Activated CD4-positive, alpha-beta T cell treated with anti-CD3 and anti-CD28 coated beads, Interleukin-2, amount 10 ng/mL, durations not matched to agents 24 days and 14 days (primary cell): ENCODE results near the gene HHAT. TPM values are rescaled to one million over a fixed set of nuclear protein-coding genes. Genes with fewer than 3 reads are reported as not detected.
A peak's percentile ranks its signal among the peaks of the same experiment; 100 is the strongest.

Source experiments
- DNase-seq: peaks from one replicate; pipeline ENCODE4 v3.0.0; 2022
- H3K27ac Mint-ChIP-seq: one replicate; pipeline ENCODE4 v1.8.0; 2022; ENCODE audit warnings: mild to moderate bottlenecking, mixed read lengths
- H3K27me3 Mint-ChIP-seq: one replicate; pipeline ENCODE4 v1.8.0; 2022; ENCODE audit warnings: mixed read lengths
- H3K36me3 Mint-ChIP-seq: one replicate; pipeline ENCODE4 v1.8.0; 2022; ENCODE audit warnings: low read depth, mild to moderate bottlenecking, mixed read lengths
- H3K4me1 Mint-ChIP-seq: one replicate; pipeline ENCODE4 v1.8.0; 2021; ENCODE audit warnings: mixed read lengths
- H3K4me3 Mint-ChIP-seq: one replicate; pipeline ENCODE4 v1.8.0; 2022; ENCODE audit warnings: mild to moderate bottlenecking, moderate library complexity, mixed read lengths
- H3K9me3 Mint-ChIP-seq: one replicate; pipeline ENCODE4 v1.8.0; 2021; ENCODE audit warnings: mixed read lengths
- intact Hi-C: fragments of 100-400 bp; cut with micrococcal nuclease; formaldehyde crosslinking; loops from one replicate; pipeline ENCODE4 v1.15.1; 2023
- total RNA-seq: library from RNA; stranded (reverse); gene quantifications from 2 replicates; pipeline ENCODE4 v1.2.3, GENCODE V29; 2022

HHAT gene
- total RNA-seq, 1 donor from 2014 or later, result 0.47 TPM

DNA sequence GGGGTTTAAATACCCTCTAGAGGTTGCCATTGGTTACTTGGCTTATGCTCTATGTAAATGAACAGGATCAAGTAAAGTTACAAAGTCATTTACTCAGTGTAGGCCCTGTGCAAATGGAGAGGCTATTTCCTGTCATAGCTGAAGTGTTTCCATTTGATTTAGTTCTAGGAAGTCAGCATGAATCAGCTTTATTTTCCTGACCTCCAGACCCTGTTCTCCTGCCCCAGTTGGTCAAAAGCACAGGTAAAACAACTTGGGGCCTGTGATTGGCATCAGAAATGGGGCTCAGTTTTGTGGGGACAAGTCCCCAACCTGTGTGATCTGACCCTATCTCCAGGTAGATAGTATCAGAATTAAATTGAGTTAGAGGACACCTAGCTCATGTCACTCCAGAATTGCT is 239.9 kb downstream of the HHAT start:
- Mint-ChIP-seq H3K27ac (no peak overlapping the region), H3K9me3 (no peaks in the 10 kb centered on the region), H3K36me3 (no peaks in the 10 kb centered on the region), H3K27me3 (no peaks in the 10 kb centered on the region), H3K4me1 (peaks cover 2% of the 10 kb centered on the region), H3K4me3 (no peak overlapping the region)
- DNase-seq, result no peak
- intact Hi-C loops, result no loop called here

DNA sequence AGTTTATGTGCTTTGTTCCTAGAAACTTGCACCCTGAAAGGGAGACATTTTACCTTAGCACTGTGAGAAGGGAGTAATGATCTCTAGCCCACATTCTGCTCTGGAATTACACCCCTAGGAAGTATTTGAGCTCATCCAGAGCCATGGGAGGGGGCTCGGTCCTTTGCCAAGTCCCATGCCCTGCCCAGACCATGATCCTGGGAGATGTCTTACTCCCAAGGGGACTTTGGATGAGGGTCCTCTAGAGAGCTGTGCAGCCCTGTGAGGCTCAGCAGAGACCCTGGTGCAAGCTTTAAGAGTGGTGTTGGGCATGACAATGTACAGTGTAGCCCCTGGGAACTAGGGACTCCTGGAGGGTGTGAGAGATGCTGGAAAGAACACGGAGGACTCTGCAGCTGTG is 241.4 kb downstream of the HHAT start:
- Mint-ChIP-seq H3K36me3 (no peaks in the 10 kb centered on the region), H3K4me1 (peaks cover 2% of the 10 kb centered on the region), H3K27me3 (no peaks in the 10 kb centered on the region), H3K9me3 (no peaks in the 10 kb centered on the region), H3K27ac (no peak overlapping the region), H3K4me3 (no peak overlapping the region)
- no peak for DNase-seq
- intact Hi-C loops, result no loop called here

DNA sequence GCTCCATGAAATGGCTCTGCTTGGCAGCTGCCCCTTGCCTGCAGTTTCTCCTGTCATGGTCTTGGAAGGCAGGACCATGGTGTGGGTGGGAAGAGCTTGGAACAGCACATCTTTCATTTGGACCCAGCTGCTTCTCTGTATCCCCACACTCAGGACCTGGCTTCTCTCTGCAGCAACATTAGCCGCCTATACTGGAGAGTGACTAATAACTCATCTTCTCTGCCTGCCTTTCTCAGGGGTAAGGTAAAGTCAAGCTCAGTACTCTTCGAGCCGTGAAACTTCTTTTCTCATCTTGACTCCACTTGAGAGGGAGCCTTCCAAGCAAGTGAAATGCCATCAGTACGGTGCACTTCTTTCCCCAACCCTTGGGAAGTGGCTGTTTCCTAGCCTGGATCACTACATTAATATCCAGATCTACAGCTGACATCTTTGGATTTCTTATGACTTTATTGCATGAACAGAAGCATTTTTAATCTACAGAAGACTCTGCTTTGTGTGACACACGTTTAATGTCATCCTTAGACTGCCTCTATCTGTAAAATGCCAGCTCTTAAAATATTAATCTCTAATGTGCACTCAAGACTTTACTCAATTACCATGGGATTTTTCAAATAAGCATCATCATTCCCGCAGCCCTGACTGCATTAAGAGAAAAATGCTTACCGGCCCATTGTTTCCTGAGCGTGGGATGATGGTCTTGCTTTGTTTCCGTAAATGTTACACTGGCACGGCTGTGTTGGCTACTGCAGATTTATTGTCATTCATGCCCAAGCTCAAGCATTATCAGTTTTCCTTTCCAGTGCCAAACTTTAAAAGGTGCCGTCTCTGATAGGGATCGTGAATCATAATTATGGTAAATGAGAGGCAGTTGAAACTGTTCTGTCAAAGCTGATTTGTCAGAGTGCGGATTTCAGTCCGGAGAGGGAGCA is 242.9 kb downstream of the HHAT start:
- Mint-ChIP-seq H3K4me3 (no peak overlapping the region), H3K36me3 (no peaks in the 10 kb centered on the region), H3K9me3 (no peaks in the 10 kb centered on the region), H3K4me1 (peaks cover 2% of the 10 kb centered on the region), H3K27ac (no peak overlapping the region), H3K27me3 (no peaks in the 10 kb centered on the region)
- intact Hi-C loops, result no loop called here
- no peak for DNase-seq

DNA sequence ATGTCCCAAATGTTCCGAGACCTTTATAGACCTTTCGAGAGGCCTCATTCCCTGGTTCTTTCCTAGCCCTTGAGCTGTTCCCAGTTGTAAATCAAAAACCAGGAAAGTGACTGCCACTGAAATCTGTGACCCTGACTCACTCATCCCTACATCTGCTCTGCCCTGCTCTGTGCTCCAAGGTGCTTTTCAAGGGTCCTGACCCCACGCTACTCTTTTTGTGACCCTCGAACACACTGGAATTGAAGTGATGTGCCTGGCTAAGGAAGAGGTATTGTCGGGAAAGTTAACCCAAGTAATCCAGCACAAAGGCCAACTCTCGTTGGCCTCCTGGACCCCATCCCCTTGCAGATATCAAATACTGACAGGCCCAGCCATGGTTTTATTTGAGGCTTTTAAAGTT is 244.4 kb downstream of the HHAT start:
- Mint-ChIP-seq H3K9me3 (peaks cover 5% of the 10 kb centered on the region), H3K4me3 (no peak overlapping the region), H3K36me3 (no peaks in the 10 kb centered on the region), H3K4me1 (peaks cover 2% of the 10 kb centered on the region), H3K27ac (no peak overlapping the region), H3K27me3 (peaks cover 1% of the 10 kb centered on the region)
- intact Hi-C loops, result no loop called here
- no peak for DNase-seq

DNA sequence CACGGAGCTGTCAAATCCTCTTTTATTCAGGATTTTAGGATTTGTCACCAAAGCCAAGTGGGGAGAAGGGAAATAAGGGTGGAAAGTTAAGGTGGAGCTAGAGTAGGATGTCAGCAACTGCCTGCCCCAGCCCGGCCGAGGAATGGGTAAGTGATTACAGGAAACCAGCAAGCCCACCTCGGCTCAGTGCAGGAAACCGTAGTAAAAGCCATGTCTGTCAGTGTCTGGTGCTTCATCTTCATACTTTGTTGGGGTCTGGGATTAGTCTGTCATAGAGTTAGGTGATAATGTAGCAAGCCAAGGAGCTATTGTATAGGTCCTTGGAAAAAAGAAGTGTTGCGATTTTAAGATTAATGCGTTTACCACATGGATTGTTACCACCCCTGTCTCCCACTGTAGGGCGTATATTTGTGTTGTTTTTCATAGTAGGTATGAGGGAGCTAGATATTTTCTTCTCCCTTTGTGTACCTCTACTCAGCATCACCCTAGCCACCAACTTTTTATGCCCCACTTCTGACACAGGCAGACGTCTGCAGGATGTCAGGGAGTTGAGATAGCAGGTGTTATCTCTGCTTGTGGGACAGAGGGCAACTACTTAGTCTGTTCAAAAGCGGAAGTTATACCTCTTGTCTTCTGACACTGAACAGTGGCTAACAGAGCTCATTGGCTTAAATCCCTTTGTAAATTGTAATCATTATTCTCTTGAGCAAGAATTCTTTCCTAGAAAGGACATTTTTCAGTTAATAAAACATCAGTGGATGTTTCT is 253.7 kb downstream of the HHAT start:
- peaks cover under 1% of the 10 kb centered on the region for H3K9me3 Mint-ChIP-seq
- H3K4me3 Mint-ChIP-seq, result no peak overlapping the region
- intact Hi-C loops, result loop anchor here (5.0 kb wide), 1 partner anchor 1075 kb away; no protein-coding TSS in a partner anchor
- H3K27ac Mint-ChIP-seq, result no peak overlapping the region
- DNase-seq, result no peak
- peaks cover 7% of the 10 kb centered on the region for H3K27me3 Mint-ChIP-seq
- H3K4me1 Mint-ChIP-seq, result no peaks in the 10 kb centered on the region
- H3K36me3 Mint-ChIP-seq, result no peaks in the 10 kb centered on the region

DNA sequence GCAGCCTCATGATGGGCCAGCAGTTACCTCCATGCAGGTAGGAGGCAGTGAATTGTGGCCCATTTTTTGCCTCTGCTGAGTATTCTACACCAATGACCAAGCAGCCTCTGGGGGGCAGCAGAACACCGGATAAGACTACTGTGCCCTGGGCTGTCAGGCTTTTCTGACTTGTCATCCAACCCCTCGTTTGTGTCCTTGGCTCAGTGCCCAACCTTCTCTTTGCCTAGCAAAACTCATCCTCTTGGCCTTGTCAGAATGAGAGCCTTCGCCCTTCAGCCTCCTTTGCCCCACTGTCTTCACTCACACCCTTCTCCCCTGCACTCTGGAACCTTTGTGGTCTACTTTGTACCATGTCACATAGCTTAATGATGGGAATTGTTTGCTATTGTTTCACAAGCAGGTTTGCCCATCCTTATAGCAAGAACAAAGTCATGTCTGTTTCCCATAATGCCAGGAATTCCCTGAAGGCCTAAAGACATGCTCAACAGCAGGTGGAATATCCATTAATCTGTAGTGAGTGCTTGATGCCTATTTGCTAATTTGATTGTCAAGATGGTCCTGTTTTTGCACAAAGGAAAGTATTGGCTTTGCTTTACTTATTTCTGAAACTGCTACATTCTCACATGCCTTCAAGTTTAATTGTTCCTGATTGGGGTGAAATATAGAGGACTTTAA is 255.9 kb downstream of the HHAT start:
- peaks cover 3% of the 10 kb centered on the region for H3K27me3 Mint-ChIP-seq
- H3K36me3 Mint-ChIP-seq, result no peaks in the 10 kb centered on the region
- no peaks in the 10 kb centered on the region for H3K9me3 Mint-ChIP-seq
- intact Hi-C loops, result loop anchor here (1.0 to 5.0 kb wide), 6 partner anchors 136 to 1073 kb away; partner anchors contain the start of gene KCNH1
- no peak overlapping the region for H3K4me3 Mint-ChIP-seq
- DNase-seq, result peak; percentile 89
- no peak overlapping the region for H3K27ac Mint-ChIP-seq
- no peaks in the 10 kb centered on the region for H3K4me1 Mint-ChIP-seq

DNA sequence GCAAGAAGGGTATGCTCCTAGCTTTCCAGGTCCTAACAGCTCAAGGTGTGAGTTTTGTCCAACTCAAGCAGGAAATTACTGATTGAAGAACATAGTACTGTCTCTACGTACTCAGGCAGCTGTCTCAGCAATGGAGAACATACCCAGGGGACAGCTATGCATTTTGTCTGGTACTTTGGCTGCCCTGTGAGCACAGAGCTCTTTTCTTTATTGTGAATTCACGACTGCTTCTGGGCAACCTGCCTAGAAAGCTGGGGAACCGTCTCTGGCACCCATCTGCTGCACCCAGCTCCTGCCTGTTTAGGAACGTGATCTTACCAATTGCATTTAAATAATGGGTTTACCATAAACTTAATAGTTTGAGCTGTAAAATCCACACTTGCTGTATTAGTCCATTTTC is 258.1 kb downstream of the HHAT start:
- Mint-ChIP-seq H3K36me3 (no peaks in the 10 kb centered on the region), H3K9me3 (no peaks in the 10 kb centered on the region), H3K27ac (no peak overlapping the region), H3K4me3 (no peak overlapping the region), H3K4me1 (no peaks in the 10 kb centered on the region), H3K27me3 (peaks cover 5% of the 10 kb centered on the region)
- no peak for DNase-seq
- intact Hi-C loops, result no loop called here

DNA sequence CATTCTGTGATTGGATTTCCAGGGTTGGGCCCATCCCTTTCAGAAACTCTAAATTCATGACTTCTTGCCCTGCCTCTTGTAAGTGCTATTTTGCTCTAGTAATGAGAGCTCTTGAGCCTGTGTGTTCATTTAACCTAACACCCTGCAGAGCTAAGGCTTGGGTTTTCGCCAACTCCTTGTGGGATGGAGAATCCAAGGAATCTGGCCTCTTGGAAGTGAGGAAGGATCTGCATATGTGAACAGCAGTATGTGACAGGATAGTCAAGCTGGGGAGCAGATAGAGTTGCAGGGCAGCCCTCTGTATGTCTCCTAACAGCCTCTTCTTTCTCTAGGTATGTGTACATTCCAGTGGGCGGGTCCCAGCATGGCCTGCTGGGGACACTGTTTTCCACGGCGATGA is 258.9 kb downstream of the HHAT start:
- Mint-ChIP-seq H3K9me3 (no peaks in the 10 kb centered on the region), H3K27ac (no peak overlapping the region), H3K4me1 (no peaks in the 10 kb centered on the region), H3K27me3 (peaks cover 4% of the 10 kb centered on the region), H3K36me3 (no peaks in the 10 kb centered on the region), H3K4me3 (no peak overlapping the region)
- no peak for DNase-seq
- intact Hi-C loops, result no loop called here

DNA sequence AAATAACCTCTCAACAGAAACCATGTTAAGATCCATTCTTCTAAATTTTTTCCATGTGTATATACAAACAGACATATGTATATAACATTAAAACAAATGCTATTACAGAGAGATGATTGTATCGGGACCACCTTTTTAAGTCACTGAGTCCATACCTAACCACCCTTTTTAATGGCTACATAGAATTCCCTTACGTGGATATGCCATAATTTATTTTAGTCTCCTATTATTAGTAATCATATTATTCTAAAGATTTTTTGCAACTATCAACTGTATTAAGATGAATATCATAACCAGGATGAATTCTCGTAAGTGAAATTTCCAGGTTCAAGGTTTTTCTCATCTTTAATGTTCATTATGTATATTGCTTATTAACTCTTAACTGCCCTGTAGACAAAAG is 259.7 kb downstream of the HHAT start:
- intact Hi-C loops, result no loop called here

DNA sequence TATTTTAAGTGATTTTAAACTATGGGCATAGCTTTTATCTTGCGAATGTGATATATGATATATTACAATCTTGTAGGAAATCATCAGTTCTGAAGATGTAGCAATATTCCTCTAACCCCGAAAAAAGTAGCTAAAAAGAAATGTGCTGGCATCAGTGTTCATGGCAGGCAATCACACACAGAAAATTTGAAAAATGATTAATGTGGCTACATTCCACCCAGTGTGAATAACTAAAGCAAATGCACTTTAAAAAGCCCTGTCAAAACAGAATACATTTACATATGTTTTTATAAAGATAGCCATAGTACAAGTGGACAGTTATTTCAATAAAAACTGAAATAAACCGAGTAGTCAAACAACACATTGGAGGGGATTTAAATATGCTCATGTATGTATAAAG is 260.2 kb downstream of the HHAT start:
- intact Hi-C loops, result no loop called here
- Mint-ChIP-seq H3K4me3 (no peak overlapping the region), H3K27me3 (peaks cover 4% of the 10 kb centered on the region), H3K9me3 (no peaks in the 10 kb centered on the region), H3K27ac (no peak overlapping the region), H3K4me1 (no peaks in the 10 kb centered on the region), H3K36me3 (no peaks in the 10 kb centered on the region)
- DNase-seq, result no peak

More for the DNA sequence above, 259.7 kb downstream of the HHAT start:
- no peaks in the 10 kb centered on the region for H3K36me3 Mint-ChIP-seq
- H3K27me3 Mint-ChIP-seq, result peaks cover 4% of the 10 kb centered on the region
- DNase-seq, result no peak
- H3K27ac Mint-ChIP-seq, result no peak overlapping the region
- no peak overlapping the region for H3K4me3 Mint-ChIP-seq
- H3K4me1 Mint-ChIP-seq, result no peaks in the 10 kb centered on the region
- no peaks in the 10 kb centered on the region for H3K9me3 Mint-ChIP-seq

DNA sequence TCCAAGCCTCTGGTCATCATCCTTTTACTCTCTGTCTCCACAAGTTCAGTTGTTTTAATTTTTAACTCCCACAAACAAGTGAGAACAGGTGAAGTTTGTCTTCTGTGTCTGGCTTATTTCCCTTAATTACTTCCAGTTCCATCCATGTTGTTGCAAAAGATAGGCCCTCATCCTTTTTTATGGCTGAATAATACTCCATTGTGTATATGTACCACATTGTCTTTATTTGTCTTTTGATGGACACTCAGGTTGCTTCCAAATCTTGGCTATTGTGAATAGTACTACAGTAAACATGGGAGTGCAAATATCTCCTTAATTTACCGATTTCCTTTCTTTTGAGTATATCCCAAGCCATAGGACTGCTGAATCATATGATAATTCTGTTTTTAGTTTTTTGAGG is 262.5 kb downstream of the HHAT start:
- Mint-ChIP-seq H3K9me3 (no peaks in the 10 kb centered on the region), H3K27ac (no peak overlapping the region), H3K4me1 (no peaks in the 10 kb centered on the region), H3K27me3 (peaks cover 4% of the 10 kb centered on the region), H3K4me3 (no peak overlapping the region), H3K36me3 (no peaks in the 10 kb centered on the region)
- intact Hi-C loops, result no loop called here
- DNase-seq, result no peak

DNA sequence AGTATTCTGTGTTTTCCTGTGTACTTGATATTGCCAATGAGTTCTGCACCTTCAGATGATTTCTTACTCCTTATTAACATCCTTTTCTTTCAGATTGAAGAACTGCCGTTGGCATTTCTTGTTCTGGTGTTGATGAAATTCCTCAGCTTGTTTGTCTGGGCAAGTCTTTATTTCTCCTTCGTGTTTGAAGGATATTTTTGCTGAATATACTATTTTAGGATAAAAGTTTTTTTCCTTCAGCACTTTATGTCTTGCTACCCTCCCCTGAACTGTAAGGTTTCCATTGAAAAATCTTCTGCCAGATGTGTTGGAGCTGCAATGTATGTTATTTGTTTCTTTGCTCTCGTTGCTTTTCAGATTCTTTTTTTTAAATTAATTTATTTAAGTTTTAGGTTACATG is 265.9 kb downstream of the HHAT start:
- no peak for DNase-seq
- Mint-ChIP-seq H3K4me3 (no peak overlapping the region), H3K36me3 (no peaks in the 10 kb centered on the region), H3K4me1 (no peaks in the 10 kb centered on the region), H3K9me3 (no peaks in the 10 kb centered on the region), H3K27me3 (peaks cover 4% of the 10 kb centered on the region), H3K27ac (no peak overlapping the region)
- intact Hi-C loops, result no loop called here

DNA sequence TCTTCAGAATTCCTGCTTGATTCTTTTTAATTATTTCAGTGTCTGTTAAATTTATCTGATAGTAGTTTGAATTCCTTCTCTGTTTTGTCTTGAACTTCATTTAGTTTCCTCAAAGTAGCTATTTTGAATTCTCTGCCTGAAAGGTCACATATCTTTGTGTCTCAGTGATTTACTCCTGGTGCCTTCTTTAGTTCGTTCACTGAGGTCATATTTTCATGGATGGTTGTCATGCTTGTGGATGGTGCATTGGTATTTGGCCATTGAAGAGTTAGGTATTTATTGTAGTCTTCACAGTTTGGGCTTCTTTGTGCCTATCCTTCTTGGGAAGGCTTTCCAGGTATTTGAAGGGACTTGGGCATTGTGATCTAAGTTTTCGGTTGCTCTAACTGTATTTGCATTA is 267.9 kb downstream of the HHAT start:
- no peak overlapping the region for H3K4me3 Mint-ChIP-seq
- H3K36me3 Mint-ChIP-seq, result no peaks in the 10 kb centered on the region
- peaks cover 2% of the 10 kb centered on the region for H3K27me3 Mint-ChIP-seq
- no peaks in the 10 kb centered on the region for H3K4me1 Mint-ChIP-seq
- H3K9me3 Mint-ChIP-seq, result no peaks in the 10 kb centered on the region
- intact Hi-C loops, result no loop called here
- no peak for DNase-seq
- no peak overlapping the region for H3K27ac Mint-ChIP-seq
